DMS114 treated with DMSO at 0.1 percent for 48 hours (cell line): Measurements from ENCODE around the gene CPXM1.
"Not testable (repeated sequence)": the region's sequence is repeated elsewhere in the genome, so short reads cannot be mapped to it uniquely, and the experiment has no call there.

Experiments
- DNase-seq: peaks from one replicate; lab custom pipeline; 2025; ENCODE audit not compliant: unreplicated experiment; lab: John Stamatoyannopoulos, UW

CPXM1 gene

GRCh38 chr20:2770091-2770490 is 30.3 kb downstream of the CPXM1 start:
- not testable (repeated sequence) for DNase-seq

DNA sequence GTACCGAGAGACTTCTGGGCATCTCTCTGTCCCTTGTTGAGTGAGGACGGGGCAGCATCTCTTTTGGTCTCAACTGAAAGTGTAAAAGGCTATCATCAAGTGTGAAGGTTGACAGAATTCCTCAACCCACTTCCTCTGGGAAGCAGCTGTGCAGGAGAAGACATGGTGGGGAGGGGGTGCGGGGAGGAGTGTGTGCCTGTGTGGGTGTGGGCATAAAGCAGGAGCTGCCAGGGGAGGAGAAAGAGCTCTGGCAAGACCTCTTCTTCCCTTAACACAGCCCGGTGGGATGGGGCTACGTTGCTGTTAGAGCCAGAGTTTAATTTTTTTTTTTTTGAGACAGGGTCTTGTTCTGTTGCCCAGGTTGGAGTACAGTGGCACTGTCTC is 31.8 kb downstream of the CPXM1 start:
- DNase-seq, result no peak

- no peak for DNase-seq
Observed at GRCh38 chr20:2767768-2768631, 32.4 kb downstream of the CPXM1 start.

DNA sequence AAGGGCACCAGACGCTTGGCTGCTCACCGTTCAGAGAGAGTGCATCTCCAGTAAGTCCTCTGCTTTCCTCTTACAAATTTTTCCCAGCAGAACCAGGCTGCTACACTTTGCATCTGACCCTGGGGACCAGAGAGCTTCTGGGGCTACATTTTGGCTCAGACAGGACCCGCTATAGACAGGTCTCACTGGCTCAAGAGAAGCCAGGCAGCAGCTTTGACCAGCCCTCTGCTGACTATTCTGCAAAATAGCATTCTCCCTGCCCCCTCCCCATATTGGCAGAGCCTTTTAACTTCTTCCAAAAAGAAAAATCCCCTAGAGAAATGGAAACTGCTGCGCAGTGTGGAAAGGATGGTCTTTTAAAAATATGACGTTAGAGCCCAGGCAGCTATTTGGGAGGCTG is 37.2 kb downstream of the CPXM1 start:
- DNase-seq, result no peak

DNA sequence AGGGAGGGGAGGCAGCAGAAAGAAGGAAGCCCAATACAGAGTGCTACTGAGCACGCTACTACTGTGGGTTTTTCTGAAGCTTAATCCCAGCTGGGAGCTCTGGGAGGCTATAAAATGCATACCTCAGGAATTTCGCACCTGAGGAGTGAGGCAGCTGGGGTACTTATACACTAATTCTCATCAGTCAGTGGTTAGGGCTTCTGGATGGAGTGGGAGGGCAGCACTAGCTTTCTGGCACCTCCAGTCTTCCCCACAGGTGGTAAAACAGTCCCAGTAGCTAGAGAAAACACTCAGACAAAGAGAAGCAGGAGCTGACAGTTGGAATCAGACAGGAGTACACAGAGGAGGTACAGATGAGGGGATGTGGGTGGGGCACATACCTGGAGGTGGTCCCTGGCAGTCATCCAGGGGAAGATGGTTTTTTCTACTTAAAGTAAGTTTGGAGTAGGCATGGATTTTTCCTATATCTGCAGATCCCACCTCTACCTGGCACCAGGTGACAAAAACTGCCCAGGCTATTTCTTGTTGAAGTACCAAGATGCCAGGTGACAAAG is 37.8 kb downstream of the CPXM1 start:
- DNase-seq, result no peak

- DNase-seq, result no peak
Observed at GRCh38 chr20:2761885-2762284, 38.5 kb downstream of the CPXM1 start.

DNA sequence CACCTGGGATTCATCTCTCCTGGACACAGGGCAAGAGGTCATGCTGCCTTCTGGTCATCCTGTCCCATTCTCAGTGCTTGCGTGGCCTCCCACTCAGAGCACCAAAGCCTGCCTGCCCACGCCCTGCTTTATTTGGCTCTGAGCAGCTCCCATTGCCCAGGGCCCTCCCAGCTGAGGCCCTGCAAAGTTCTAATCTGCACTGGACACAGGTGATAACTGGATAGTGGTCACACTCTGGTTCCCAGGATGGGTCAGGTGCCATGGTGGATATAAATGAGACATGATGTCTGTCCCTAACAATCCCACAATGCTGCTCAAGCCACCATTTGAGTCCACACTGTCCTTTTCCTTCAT is 39.5 kb downstream of the CPXM1 start:
- DNase-seq, result no peak

- DNase-seq, result no peak
Observed at GRCh38 chr20:2760297-2760951, 40.0 kb downstream of the CPXM1 start.

DNA sequence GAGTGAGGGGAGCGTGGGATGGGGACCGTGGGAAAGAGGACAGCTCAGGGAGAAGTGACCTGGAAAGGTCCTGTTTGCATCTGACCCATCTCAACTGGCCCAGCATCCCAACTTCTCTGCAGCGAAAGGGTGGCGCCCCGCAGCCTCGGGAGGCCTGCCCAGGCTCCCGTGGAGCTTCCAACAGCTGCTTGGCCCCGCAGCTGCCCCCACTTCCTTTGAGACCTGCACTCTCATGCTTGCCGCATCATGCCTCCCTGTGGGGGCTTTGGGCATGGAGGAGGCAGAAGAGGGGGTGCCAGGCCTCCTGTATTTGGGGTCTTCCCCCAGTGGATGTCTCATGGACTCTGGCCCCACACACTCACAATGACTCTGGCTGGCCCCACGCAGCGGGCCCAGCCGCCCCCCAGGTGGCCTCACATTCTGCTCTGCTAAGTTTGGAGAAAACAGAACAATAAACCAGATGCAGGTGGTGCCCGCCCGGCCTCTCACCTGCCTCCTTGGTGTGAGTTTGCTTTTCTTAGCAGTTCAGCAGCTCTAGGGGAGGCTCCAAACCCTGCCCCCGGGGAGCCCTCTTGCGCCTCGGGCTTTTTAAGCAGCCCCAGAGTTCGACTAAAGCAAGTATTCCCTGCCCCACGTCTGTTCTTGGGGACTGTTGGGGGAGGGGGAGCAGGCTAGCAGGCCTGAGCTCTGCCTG is 40.7 kb downstream of the CPXM1 start:
- no peak for DNase-seq

- DNase-seq, result no peak
Observed at GRCh38 chr20:2759143-2759542, 41.3 kb downstream of the CPXM1 start.

GRCh38 chr20:2757969-2758368 is 42.5 kb downstream of the CPXM1 start:
- DNase-seq, result no peak

- DNase-seq, result no peak
Observed at GRCh38 chr20:2757001-2757400, 43.4 kb downstream of the CPXM1 start.

GRCh38 chr20:2756056-2756611 is 44.3 kb downstream of the CPXM1 start:
- DNase-seq, result peak; percentile 8

DNA sequence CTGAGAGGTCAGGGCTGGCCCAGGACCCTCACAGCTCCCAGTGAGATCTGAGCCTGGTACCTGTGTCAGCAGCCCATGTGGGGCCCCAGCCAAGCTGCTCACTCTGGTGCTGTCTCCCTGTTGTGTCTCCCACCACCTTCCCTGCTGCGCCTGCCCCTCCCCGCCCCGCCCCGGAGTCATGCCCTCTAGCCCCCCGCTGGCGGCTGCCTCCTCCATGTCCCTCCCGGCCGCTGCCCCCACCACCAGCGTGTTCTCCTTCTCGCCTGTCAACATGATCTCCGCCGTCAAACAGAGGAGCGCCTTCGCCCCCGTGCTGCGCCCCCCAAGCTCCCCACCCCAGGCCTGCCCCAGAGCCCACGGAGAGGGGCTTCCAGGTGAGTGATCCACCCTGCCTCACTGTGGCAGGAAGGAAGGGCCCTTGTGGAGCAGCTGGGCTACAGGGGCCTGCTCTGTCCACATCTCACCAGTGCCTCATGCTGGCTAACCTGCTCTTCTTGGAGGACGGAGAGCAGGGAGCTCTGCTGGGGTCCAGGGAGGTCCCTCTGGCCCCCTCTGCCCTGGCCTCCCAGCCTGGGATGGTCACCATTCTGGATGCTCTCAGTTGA is 44.9 kb downstream of the CPXM1 start:
- DNase-seq, result no peak

- no peak for DNase-seq
Observed at GRCh38 chr20:2754424-2754823, 46.0 kb downstream of the CPXM1 start.

- DNase-seq, result no peak
Observed at GRCh38 chr20:2753461-2754040, 46.9 kb downstream of the CPXM1 start.

- peak; percentile 29 for DNase-seq
Observed at GRCh38 chr20:2752567-2753460, 47.6 kb downstream of the CPXM1 start.

- no peak for DNase-seq
Observed at GRCh38 chr20:2751878-2752566, 48.4 kb downstream of the CPXM1 start.

DNA sequence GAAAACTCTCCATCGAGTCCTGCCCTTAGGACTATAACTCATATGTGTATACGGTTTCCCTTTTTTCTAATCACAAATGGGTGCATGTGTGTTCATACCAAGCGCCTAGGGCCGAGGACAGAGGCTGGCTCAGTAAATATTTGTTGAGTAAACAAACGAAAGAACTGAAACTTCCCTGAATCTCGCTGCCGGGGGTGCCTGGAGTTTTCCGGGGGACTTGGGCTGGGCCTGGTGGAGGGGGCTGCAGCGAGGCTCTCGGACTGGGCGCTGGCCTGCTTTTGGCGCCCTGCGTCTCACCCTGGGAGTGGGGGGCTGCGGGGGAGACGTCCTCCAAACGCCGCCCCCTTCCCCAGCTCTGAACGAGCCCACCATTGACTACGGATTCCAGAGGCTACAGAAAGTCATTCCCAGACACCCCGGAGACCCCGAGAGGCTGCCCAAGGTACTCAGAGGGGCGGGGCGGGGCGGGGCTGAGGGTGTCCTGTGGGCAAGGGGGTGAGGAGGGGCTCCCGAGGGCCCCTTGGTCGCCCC is 49.0 kb downstream of the CPXM1 start:
- no peak for DNase-seq
